Bronchial smooth muscle cell (primary cell): ENCODE data around the gene MMP17. TPM values are rescaled to one million over a fixed set of nuclear protein-coding genes. Genes with fewer than 3 reads are reported as not detected.

Source experiments
- total RNA-seq: library from RNA; depleted of rRNA; stranded (reverse); fragments of >200 nt; gene quantifications from 2 replicates; pipeline ENCODE4 v1.2.1, GENCODE V29; 2014

Gene MMP17
- 6.8 and 8.8 TPM in 2 replicates for total RNA-seq

DNA sequence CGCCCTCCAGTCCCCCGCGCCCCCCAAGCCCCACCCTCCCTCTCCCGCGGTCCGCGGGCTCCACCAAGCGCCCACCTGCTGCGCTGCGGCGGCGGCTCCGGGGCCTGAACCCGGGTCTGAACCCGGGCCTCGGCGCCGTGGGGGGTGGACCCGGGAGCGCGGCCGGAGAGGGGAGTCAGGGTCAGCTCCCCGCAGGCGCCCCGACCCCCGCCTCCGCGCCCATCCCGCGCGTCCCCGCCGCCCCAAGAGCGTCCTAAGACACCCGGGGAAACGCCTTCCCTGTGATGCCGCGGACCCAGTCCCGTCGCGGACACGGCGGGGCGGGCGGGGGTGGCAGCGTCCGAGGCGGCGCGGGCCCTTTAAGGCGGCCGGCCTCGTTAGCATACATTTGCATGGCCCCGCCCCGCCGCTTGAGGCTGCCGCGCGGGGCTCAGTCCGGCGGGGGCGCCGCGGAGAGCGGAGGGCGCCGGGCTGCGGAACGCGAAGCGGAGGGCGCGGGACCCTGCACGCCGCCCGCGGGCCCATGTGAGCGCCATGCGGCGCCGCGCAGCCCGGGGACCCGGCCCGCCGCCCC is at the start of gene MMP17:
MMP17 (plus strand) TSS at position 433 of the 574 bp plus-strand sequence; CDS start at position 535, 102 bp downstream.

DNA sequence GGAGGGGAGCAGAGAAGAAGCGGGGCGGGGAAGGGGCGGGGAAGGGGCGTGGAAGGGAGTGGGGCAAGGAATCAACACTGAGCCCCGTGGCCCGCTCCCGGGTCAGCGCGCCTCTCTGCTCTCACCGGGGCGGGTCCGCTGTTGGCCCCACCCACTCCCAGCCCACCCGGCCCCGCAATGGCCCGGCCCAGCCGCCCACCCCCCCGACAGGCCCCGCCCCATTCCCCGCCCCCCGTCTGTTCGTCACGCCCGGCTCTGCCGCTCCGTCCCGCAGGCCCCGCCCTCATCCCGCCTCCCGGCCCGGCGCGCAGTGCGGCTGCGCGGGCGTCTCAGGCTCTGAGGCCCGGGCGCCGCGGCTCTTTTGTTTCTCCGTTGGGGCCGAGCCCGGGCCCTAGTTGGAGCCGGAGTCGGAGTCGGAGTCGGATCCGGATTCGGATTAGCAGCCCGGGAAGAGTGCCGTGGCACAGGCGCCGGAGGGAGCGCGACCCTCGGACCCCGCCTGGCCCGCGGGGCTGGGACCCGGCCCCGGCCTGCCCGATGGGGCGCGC is 66.2 kb downstream of the MMP17 start, which contains the start of gene ULK1:
ULK1 (plus strand) TSS at position 310 of the 548 bp plus-strand sequence. CDS start 380 bp downstream, outside the sequence.

Other genes starting within 250 kb of the MMP17 start
- 19.7 and 23.3 TPM in 2 replicates for gene SFSWAP, start 117.3 kb upstream of the MMP17 start, total RNA-seq
- 9.9 and 19.7 TPM in 2 replicates for gene ULK1, start 66.2 kb downstream of the MMP17 start, total RNA-seq
- 4.4 and 7.4 TPM in 2 replicates for gene PUS1, start 100.9 kb downstream of the MMP17 start, total RNA-seq
- 6.6 and 7.6 TPM in 2 replicates for gene EP400, start 121.5 kb downstream of the MMP17 start, total RNA-seq